Fibroblast of upper back skin (primary cell): ENCODE results near the gene FANCI.

Experiments
- DNase-seq: peaks from one replicate; pipeline ENCODE4 v3.0.0-alpha.2; 2013

The FANCI gene

DNA sequence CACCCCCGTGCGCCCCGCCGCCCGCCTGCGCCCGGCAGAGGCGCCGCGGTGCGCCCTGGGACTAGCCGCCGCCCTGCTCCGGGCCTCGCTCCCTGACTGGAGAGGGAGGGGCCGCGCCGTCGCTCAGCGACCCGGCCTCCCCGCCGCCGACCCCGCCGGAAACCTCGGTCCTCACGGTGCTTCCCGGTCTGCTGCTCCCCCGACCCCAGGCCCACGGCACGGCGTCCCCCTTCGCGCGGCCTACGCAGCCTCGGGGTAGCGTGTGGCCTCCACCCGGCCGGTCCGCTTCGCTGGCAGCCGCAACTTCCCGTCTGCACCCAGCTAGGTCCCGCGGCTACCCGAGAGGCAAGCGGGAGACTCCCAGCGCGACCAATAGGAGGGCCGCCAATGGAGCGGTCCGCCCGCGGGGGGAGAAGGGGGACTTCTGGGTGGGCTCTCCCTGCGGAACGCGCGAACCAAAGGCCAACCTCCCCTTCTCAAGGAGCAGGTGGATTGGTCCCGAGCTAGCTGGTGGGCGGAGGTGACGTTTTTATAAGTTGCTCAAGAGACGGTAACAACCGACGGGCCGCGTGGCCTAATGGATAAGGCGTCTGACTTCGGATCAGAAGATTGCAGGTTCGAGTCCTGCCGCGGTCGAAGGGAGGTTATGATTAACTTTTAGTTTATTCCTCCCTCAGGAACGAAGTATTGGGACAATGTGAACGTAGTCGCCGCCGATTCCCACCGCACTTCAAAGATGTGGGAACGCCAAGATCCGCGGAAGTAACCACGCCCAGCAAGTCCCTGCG is 90.9 kb downstream of the FANCI start, which contains the start of gene POLG:
Gene POLG, minus strand, starts transcription at position 315 of the 788 bp plus-strand sequence. CDS start 1,070 bp downstream, outside the sequence.
- peak; percentile 99 for DNase-seq

DNA sequence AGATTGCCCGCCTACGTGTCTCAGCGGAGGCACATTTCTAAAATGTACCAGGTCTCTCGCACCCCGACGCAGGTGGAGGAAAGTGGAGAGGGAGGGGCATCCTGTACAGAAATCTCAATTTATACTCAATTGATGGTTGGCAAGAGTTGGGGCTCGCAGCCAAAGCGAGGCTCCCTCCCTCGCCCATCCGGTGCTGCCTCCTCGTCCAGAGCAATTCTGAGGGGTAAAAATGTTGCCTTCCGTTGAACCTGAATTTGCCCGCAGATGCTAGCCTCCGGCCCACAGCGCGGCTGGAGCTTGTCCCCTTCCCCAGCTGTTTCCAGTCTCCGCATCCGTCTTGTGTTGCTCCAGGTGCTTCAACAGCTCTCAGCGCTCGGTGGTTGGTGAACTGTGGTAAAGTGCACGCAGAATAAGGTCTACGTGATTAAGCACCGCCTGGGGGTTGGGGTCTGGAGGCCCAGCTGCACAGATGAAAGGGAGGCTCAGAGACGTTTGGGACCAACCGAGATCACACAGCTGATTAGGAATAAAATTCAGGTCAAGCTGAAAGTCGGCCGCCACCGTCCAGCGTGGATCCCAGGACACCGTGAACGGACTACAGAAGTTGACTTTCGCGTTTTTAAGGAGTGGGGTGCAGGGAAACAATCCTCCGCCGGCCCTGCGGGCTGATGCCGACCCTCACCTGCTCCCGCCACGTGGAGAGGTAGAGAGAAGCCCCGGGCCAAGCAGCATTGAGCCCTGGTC is 91.7 kb downstream of the FANCI start:
- no peak for DNase-seq

DNA sequence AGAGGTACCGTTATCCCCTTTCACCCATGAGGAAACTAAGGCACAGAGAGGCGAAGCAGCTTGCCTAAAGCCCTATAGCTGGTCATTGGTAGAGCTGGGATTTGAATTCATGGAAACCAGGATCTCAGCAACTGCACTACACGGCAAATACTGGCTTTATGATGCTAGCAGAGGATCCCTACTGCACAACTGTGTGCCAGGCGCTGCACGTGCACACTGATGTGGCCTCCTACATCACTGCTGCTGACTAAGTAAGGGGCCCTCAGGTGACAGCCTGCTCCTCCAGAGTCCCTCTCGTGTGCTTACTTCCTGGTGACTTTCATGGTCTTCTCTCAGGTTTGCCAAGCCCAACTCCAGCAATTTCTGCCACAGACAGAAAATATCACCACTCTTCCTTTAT is 94.3 kb downstream of the FANCI start:
- no peak for DNase-seq

DNA sequence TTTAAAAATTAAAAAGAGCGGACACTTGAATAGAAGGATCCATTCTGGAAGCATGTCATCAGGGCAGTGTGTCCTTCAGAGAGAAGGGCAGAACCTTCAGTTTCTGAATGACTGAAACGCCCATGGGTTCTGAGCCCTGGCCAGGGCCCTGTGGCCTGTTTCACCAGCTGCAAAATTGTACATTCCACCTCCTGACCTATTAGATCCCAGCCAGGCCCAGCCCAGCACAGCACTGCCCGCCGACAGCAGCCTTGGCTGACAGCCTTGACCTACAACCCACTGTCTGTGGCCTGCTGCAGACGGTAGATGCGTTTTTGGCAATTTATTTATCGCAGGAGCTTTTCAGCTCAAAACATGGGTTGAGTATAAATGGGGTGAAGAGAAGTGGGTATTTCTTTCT is 96.8 kb downstream of the FANCI start:
- DNase-seq, result no peak

DNA sequence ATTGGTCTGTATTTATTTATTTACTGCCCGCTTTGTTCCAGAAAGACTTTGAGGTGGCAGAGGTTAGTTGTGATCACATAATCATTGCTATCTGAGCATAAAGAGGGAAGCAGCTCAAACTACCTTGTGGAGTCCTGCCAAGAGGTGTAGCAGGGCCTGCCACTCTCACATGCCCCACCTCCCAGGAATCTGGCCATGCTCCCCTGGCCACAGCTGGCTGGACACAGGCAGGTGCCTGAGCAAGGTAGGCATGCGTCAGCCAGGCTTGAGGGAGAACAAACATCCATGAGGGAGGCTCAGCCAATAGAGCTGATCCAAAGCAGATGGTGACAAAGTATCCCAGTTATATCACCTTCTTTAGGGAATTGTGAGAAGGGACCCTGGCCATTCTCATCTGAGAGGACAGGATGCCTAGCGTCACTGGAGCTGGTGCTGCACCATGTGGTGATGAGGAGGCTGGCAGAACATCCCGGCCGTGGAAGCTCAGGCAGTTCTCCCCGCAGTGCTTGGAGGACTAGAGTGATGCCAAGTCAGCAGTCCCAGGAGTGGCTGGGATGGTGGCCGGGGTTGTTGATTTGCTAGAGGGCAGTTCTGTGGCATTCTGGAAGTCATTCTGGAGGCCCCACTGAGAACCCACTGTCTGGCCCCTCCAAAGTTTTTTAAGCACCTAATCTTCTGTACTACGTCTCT is 97.7 kb downstream of the FANCI start:
- DNase-seq, result no peak

DNA sequence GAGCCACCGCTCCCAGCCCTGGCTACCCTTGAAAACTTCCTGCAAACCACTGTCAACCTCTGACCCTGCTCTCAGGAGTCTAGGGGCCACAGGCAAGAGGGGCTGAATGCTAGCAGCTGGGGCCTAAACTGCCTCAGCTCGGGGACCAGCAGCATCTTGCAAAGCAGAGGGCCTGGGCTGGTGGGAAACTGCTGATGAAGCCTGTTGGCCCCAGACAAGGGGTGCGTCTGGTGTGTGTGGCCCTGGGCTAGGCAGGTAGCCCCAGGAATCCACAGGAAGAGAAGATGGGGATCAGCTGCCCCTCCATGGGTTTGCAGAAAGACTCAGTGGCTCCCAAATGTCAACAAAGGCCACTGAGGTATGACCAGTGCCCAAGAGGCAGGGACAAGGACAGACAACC is 99.1 kb downstream of the FANCI start:
- DNase-seq, result no peak

DNA sequence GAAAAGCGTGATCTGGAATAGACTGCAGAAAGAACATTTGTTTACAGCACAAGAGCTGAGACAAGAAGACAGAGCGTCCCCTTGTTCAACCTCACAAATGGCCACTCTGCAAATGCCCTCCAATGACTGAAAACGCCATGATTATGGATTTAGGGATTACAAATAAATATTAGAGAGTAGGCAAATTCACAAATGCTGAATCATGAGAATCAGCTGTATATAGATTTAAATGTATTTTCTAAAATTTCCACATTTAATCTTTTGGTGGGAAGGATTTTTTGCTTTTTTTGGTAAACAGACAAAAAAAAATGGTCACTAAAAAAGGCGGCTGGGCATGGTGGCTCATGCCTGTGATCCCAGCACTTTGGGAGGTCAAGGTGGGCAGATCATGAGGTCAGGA is 101.5 kb downstream of the FANCI start:
- no peak for DNase-seq

DNA sequence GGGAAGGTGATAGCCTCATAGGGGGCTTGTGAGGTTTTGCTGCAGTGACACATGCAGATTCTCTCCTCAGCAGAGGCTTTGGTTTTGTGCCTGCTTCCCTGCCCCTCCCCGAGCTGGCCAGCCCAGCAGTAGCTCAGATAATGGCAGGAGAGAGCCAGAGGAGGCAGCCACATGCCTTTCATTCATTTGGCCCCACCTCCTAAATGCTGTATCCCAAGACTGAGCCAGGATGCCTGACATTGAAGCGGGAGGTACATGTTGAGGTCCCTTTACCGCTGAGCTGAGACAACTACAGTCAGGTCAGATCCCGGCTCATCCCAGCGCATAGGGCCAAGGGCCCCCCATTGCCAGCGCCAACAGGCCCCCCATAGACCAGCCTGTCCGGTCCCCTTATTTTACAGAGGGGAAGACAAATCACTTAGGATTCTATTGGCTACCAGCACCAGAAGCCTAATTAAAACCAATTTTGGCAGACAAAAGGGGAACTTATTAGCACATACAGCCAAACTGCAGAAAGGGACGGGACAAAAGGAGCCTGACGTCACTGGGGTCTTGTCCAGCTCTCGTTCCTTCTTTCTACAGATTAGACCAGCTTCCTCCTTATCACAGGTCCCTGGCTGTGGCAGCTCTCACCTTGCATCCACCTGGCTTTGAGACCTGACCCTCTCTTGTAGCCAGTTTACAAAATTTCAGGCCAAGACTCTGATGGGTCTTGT is 102.9 kb downstream of the FANCI start:
- DNase-seq, result no peak

DNA sequence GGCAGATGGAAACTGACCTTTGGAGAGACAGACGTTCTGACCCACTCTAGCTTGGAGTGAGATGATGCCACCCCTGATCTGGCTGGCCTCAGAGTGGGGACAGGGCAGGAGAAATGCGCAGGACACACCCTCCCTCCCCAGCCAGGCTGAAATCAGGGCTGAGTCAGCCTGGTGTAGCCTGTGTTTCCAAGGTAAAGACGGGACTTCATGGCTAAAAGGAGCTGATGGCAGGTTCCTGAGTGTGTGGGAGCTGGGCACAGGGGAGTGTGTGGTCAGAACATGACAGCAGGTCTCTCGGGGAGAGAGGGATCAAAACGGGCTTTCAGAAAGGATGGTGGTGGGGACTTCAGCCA is 105.4 kb downstream of the FANCI start:
- DNase-seq, result no peak

DNA sequence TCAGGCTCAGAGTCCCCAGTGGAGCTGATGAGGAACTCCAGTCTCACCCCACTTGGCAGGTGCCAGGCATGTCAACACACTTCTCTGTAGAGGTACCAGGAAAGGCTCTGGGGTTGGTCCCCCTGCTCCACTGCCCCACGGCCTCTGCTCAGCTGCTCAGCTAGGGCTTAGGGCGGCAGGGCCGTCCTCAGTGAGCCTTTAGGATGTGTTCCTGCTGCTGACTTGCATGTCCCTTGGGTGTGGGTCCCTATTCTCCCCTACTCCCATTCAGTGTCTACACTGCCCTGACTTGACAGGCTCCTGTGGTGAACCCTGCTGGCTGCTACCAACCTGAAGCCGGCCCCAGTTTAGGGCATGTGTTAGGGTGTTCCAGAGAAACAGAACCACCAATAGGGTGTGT is 108.7 kb downstream of the FANCI start:
- DNase-seq, result no peak

DNA sequence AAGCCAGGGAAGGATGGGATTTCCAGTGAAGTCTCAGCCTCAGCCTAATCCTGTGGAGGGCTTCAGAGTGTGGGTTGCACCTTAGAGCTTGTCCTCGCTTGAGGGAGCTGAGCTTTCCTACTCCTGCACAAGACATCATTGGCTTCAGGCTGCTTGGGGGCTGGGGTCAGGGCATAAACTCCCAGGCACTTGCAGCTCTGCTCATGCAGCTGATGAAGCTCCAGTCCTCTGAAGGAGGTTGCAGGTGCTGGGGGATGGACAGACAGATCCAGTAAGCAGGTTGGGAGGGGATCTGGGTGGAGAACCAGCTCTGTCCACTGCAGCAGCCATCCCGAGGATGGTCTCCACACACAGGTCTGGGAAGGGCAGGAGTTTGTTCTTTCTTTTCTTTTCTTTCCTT is 110.2 kb downstream of the FANCI start:
- no peak for DNase-seq

DNA sequence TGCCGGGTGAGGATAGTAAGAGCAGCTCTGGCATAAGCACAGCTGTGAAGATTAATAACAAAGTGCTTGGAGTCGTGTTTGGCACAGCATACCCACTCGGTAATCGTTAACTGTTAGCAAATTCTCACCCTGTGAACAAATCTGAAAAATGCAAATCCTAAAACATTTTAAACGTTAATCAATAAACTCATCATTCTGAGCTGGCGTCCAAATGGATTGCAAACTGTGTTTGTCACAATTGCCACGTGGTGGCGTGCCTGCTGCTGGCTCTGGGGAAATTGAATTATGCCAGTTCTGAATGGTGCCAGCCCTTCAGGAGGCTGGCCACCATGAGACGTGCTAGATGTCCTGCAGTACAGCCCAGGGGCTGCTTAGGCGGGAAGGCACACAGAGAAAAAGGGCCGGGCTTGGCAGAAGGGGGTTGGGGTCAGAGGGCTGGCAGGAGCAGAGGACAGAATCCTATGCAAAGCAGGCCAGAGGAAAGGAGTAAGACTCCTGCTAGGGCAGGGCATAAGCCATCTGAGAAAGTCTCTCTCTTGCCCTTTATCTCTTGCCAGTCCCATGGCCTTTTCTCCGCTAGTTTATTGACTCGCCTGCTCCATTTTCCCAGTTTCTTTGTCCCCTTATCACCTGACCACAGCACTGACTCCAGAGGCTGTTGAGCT is 113.0 kb downstream of the FANCI start:
- no peak for DNase-seq

DNA sequence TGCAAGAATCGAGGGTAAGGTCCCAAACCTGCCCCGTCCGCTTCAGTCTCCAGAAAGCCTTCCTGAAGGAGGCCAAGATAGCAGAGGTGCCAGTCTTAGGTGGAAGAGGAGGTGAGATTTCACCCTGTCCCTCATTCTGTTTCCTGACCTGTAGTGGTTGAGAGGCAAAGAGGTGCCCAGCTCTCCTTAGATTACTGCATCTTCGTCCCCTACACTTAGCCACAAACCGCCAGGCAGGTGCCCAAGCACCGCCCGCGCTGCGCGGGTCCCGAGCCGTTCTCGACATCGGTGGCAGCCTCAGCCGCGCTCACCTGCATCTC is 114.6 kb downstream of the FANCI start:
- DNase-seq, result no peak

DNA sequence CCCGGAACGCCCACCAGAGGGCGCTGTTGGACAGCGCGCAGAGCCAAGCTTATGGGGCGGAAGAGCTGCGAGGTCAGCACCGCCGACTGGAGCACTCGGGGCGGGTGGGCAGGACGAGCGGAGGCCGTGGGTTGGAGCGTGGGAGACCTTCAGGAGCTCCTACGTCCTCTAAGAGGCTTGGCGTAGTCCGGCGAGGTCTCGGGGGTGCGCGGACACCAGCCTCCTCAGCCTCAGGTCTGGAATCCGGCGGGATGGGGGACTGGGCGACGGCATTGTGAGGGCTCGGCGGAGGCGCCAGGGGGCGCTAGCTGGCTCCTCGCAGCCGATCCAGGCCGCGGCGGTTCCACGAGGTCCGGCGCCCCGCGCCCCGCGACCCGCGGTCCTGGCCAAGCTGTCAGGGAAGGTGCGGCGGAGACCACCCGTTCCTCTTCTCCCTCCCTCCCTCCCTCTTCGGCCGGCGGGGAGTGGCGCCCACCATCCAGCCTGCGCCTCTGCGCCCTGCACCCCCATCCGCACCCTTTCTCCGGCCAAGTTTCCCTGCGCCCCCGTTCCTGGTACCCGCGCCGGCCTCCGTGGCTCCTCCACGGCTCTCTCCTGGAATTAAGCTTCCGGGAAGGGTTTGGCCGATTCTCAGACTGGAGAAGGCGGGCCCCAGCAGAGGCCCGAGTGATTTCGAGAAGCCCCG is 115.1 kb downstream of the FANCI start:
- DNase-seq, result peak; percentile 51

DNA sequence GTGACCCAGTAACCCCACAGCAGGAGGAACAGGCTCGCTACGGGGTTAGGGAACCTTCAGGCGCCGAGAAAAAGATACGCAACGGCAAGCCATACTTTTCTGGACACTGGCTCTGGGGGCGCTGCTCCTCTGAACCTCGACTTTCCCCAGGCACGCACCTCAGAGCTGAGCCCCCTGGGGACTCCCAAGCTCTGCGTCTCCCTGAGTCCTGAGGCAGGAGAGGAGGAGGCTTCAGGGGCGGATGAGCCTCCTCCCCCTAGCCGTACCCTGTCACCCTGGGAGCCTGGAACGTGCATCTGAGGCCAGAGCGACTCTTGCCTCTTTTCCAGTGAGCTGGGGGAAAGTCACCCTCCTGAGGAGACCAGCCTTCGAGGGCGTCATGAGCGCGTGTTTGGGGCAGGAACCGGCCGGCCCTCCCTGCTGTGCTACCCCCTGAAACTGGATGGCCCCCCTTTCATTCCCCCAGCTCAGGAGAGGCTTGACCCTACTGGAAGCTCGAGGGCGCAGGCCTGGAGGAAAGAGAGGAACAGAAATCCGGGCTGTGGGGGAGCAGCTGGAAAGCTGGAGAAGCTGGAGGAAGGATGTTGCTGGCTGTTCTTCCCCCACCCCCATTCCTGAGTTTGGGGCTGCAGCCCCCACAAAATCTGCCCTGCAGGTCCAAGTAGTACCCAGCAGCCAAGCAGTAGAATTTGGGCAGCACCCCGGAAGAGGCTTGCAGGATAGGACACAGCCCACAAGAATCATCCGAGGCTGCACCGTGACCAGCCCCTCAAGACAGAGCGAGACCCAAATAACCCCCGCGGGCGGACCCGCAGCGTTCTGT is 115.9 kb downstream of the FANCI start:
- no peak for DNase-seq

DNA sequence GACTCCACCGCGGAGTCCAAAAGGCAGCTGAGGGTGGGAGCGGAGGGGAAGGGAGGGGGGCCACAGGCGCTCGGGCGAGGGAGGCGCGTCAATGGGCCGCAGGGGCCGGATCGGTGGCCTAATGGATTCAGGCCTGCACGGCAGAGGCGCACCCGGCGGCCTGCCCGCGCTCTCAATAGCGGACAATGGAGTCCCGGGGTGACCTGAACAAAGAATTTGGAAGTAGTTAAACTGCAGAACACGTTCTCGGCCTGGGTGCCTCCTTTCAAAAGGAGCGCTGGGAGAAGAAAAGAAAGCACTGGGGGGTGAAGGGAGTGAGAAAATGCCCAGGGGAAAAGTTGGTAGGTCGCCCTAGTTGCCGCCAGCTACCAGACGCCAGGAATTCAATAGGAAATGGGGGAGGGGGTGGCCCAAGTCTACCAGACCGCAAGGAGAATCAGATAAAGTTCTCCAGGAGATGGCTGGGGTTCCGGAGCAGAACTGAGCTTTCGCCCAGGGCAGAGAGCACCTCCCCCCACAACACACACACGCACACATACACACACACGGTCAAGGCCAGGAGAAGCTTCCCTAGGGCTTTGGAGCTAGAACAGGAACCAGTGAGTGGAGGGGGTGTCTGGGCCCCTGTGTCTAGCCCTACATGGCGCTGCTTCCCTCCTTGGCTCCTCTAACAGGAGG is 116.7 kb downstream of the FANCI start:
- DNase-seq, result no peak

DNA sequence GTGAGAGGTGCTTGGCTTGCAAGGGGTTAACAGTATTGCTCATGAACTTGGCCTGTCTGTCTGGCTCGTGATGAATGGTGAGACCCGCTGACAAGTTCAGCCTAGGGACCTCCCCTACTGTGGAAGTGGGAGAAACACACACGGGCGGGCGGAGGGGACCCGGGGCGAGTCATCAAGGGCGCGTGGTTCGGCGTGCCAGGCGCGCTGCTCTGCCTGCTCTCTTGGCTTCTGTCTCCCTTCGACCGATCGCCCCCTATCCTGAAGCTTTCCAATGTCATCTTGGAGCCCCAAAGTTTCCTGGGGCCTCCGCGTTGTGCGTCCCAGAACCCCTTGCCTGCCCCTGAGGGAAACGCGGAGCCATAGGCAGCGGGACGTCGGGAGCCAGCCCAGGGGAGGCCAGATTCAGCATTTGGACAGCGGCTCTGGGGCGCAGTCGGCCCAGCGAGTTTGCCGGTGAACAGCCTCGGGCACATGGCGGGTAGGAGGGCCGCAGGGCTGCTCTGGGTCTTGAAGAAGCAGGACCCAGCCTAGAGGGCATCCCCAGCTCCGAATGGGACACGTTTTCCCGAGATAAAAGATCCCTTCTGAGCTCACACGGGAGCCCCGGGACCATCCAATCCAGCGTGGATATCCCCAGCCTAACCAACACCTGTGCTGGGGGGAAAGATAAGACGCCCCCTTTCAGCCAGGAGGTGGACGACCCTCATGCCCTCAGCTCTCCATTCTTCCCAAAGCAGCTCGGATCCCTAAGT is 117.8 kb downstream of the FANCI start:
- peak; percentile 55 for DNase-seq

DNA sequence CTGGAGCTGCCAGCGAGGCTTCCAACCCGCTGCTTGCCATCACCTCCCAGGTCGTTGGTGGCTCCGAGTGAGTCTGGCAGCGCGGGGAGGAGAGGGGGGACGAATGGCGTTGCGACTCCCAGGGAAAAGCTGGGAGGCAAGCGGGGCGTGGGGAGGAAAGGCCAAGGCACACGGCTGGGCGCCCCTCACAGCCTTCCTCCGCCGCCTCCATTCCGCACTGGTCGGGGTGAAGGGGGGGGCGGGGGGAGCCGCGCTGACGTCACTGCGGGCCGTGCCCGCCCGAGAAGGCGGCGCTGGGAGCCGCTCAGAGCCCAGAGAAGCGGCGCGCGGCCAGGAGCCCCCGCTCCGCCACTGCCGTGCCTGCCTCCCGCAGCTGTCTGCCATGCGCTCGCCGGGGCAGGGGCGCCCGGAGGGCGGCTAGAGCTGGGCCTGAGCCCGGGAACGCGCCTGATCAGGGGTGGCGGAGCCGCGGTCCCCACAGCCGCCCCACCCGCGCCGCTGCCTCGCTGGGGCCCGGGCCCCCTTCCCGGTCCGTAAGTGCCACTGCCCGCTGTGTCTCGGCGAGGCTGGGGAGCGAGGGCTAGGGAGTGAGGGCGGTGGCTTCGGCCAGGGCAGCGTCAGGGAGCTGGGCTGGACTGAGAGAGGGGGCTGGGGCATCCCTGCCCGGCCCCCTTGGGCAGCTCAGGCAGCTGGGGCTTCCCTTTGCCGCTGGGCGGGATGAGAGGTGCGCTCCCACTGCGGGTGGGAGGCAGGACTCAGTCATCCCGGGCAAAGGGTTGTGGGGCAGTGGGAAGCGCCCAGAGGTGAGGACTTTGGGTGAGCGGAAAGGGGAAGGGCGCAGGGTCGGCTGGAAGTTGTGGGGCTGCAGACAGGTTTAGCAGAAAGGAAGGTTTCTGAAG is 118.7 kb downstream of the FANCI start:
- DNase-seq, result no peak

DNA sequence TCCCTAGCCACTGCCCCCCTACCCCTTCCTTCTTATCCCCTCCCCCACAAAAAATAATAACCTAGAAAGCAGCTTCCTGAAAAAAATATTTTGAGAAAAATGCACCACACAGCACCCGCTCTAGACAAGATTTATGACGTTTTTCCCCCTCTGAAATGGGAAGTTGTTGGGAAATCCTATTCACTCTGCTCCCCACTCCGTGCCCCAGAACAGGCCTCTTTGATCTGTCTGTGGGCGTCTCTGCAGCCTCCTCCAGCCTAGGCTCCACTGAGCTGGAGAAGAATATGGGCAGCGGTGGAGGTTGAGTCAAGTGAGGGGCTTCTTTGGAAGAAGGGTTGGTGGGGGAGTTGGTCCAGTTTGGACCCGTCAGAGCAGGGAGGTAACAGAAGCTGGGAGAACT is 119.4 kb downstream of the FANCI start:
- no peak for DNase-seq
